HepG2 (cell line): ENCODE results near the gene HNRNPUL1.

ENCODE experiments used
- CTCF ChIP-seq: sonication (generic); formaldehyde crosslinking; IDR thresholded peaks from 2 replicates; pipeline ENCODE4 v1.5.0; 2020; ENCODE audit warnings: mild to moderate bottlenecking, missing genetic modification reagents, moderate library complexity
- JARID2 ChIP-seq: sonication (generic); formaldehyde crosslinking; IDR thresholded peaks from 2 replicates; pipeline ENCODE4 v1.8.1; 2023; ENCODE audit warnings: missing genetic modification reagents, inconsistent platforms; ENCODE audit not compliant: insufficient replicate concordance
- JUND ChIP-seq: sonication (generic); formaldehyde crosslinking; IDR thresholded peaks from 2 replicates; pipeline ENCODE4 v1.8.0; 2022; ENCODE audit warnings: mild to moderate bottlenecking, missing genetic modification reagents
- MXD1 ChIP-seq: sonication (generic); formaldehyde crosslinking; IDR thresholded peaks from 2 replicates; pipeline ENCODE4 v1.4.0; 2020; ENCODE audit warnings: mild to moderate bottlenecking, missing genetic modification reagents
- RBAK ChIP-seq: sonication (generic); formaldehyde crosslinking; IDR thresholded peaks from 2 replicates; pipeline ENCODE4 v1.5.1; 2020; ENCODE audit warnings: mild to moderate bottlenecking, missing genetic modification reagents
- SRSF1 ChIP-seq: fragments of 200-400 bp; formaldehyde crosslinking; optimal IDR thresholded peaks from 2 replicates; pipeline ENCODE3; 2017; ENCODE audit warnings: mild to moderate bottlenecking, low read depth, low read length, moderate library complexity
- TARDBP ChIP-seq: sonication (generic); formaldehyde crosslinking; IDR thresholded peaks from 2 replicates; pipeline ENCODE4 v1.8.0; 2022; ENCODE audit warnings: mild to moderate bottlenecking, missing genetic modification reagents
- TBP ChIP-seq: sonication (generic); formaldehyde crosslinking; IDR thresholded peaks from 2 replicates; pipeline ENCODE4 v1.5.0; 2020; ENCODE audit warnings: missing genetic modification reagents
- ZNF550 ChIP-seq: sonication (generic); formaldehyde crosslinking; IDR thresholded peaks from 2 replicates; pipeline ENCODE4 v1.4.0; 2020; ENCODE audit warnings: mild to moderate bottlenecking, missing genetic modification reagents, borderline replicate concordance
- ZNF556 ChIP-seq: sonication (generic); formaldehyde crosslinking; IDR thresholded peaks from 2 replicates; pipeline ENCODE4 v1.4.0; 2020; ENCODE audit warnings: mild to moderate bottlenecking, missing genetic modification reagents, borderline replicate concordance
- ZNF780A ChIP-seq: sonication (generic); formaldehyde crosslinking; IDR thresholded peaks from 2 replicates; pipeline ENCODE4 v1.8.0; 2022; ENCODE audit warnings: mild to moderate bottlenecking, missing genetic modification reagents, moderate library complexity
- ZSCAN30 ChIP-seq: sonication (generic); formaldehyde crosslinking; IDR thresholded peaks from 2 replicates; pipeline ENCODE4 v1.5.0; 2020; ENCODE audit warnings: mild to moderate bottlenecking, missing genetic modification reagents
- TF ChIP-seq, protein P1 (sequence below): sonication (generic); formaldehyde crosslinking; IDR thresholded peaks from 2 replicates; pipeline ENCODE4 v1.4.0; 2020; ENCODE audit warnings: missing genetic modification reagents
- TF ChIP-seq, protein P2 (sequence below), 2 experiments: sonication (generic) in 1 of 2; formaldehyde crosslinking in 1 of 2; IDR thresholded peaks; 2 replicates each; pipeline versions ENCODE4 v1.5.1 to v1.6.1; 2011 to 2020; ENCODE audit warnings: borderline replicate concordance in 1 of 2, low read depth in 1 of 2, low read length in 1 of 2, mild to moderate bottlenecking in 1 of 2, missing genetic modification reagents in 1 of 2, moderate library complexity in 1 of 2

- TF ChIP-seq SRSF1 (no peak), MXD1 (peak; percentile 18; the same call in 1 of the 2 replicates), RBAK (CRISPR knock-in tag) (no peak), ZNF556 (CRISPR knock-in tag) (no peak), JUND (CRISPR knock-in tag) (no peak), JARID2 (no peak), ZNF780A (no peak), TBP (no peak), ZSCAN30 (CRISPR knock-in tag) (no peak), TARDBP (no peak), ZNF550 (CRISPR knock-in tag) (no peak), CTCF (CRISPR knock-in tag) (no peak)
- TF ChIP-seq, protein P1, sequence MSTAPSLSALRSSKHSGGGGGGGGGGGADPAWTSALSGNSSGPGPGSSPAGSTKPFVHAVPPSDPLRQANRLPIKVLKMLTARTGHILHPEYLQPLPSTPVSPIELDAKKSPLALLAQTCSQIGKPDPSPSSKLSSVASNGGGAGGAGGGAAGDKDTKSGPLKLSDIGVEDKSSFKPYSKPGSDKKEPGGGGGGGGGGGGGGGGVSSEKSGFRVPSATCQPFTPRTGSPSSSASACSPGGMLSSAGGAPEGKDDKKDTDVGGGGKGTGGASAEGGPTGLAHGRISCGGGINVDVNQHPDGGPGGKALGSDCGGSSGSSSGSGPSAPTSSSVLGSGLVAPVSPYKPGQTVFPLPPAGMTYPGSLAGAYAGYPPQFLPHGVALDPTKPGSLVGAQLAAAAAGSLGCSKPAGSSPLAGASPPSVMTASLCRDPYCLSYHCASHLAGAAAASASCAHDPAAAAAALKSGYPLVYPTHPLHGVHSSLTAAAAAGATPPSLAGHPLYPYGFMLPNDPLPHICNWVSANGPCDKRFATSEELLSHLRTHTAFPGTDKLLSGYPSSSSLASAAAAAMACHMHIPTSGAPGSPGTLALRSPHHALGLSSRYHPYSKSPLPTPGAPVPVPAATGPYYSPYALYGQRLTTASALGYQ (CRISPR knock-in tag), result no peak
- TF ChIP-seq, protein P2, sequence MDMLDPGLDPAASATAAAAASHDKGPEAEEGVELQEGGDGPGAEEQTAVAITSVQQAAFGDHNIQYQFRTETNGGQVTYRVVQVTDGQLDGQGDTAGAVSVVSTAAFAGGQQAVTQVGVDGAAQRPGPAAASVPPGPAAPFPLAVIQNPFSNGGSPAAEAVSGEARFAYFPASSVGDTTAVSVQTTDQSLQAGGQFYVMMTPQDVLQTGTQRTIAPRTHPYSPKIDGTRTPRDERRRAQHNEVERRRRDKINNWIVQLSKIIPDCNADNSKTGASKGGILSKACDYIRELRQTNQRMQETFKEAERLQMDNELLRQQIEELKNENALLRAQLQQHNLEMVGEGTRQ (IDR thresholded peaks at IDR 0.05; ENCODE audit: low read depth, low read length), result no peak
- TF ChIP-seq, protein P2 (CRISPR knock-in tag; IDR thresholded peaks at IDR 0.05; ENCODE audit: borderline replicate concordance), result no peak
These were observed 87.4 kb downstream of the HNRNPUL1 start for GRCh38 chr19:41351339-41352245.
